Muscle layer of duodenum (tissue), 2 donors: ENCODE data around the gene TMEM242.

ENCODE experiments used
- H3K27ac ChIP-seq: one replicate; pipeline ENCODE4 v1.7.0; 2013; ENCODE audit warnings: mild to moderate bottlenecking, low read length
- H3K27me3 ChIP-seq: one replicate; pipeline ENCODE4 v1.7.0; 2013; ENCODE audit warnings: low read depth, mild to moderate bottlenecking, control low read depth, low read length
- H3K36me3 ChIP-seq, 2 donors: one replicate each; pipeline ENCODE4 v1.7.0; 2013; ENCODE audit warnings: low read length in 2 of 2, control low read depth in 1 of 2, mild to moderate bottlenecking in 1 of 2; ENCODE audit not compliant: insufficient read depth in 2 of 2, control insufficient read depth in 1 of 2
- H3K4me1 ChIP-seq, 2 donors: one replicate each; pipeline ENCODE4 v1.7.0; 2013; ENCODE audit warnings: low read length in 2 of 2, mild to moderate bottlenecking in 2 of 2, control low read depth in 1 of 2, moderate library complexity in 1 of 2; ENCODE audit not compliant: insufficient read depth in 2 of 2, control insufficient read depth in 1 of 2
- H3K4me3 ChIP-seq, 2 donors: one replicate each; pipeline ENCODE4 v1.7.0; 2013; ENCODE audit warnings: low read length in 2 of 2, low read depth in 1 of 2, mild to moderate bottlenecking in 1 of 2
- H3K9me3 ChIP-seq, 2 donors: one replicate each; pipeline ENCODE4 v1.7.0; 2013; ENCODE audit warnings: low read length in 2 of 2, control low read depth in 1 of 2, mild to moderate bottlenecking in 1 of 2; ENCODE audit not compliant: control insufficient read depth in 1 of 2
- donor health status: healthy.

The TMEM242 gene

DNA sequence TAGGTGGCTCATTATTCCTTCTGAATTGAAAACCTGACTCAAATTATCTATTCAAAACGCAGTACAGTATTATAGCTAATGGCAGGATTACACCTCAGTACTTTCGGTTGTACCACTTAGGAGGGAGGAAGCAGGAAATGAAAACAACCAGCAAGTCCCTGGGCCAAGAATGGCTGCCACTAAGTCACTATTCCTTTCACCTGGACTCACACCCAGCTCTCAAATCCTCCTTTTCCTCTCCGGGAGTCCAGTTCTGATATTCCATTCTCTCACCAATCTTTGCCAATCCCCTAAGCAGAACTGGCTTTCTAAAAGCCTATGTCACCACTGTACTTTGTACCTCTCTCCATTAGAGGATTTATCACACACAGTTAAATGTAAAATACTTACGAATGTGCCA lies 20.6 kb downstream of the TMEM242 start:
- Histone ChIP-seq H3K4me3 (no peak overlapping the region), H3K27ac (peak overlapping the region; percentile 31), H3K27me3 (no peaks in the 10 kb centered on the region), H3K9me3 (no peaks in the 10 kb centered on the region), H3K4me1 (peaks cover 5 to 15% of the 10 kb centered on the region in 2 donors), H3K36me3 (no peaks in the 10 kb centered on the region)

DNA sequence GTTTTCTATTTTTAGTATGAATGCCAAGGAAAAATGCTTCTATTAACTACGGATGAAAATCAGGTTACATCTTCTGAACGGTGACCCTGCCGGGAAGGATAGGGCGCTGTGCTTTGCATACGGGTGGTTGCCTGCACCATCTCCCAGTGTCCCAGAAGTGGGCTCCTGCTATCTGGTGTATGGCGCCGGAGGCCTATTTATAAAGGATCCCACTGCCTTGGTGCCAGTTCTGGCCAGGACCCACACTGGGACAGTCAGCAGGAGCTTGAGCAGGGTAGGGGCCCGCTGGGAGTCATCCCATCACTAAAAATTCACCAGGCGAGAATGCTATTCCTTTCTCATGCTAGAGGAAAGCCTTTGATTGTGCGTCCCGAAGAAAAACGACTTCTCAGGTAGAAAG lies 22.9 kb downstream of the TMEM242 start:
- Histone ChIP-seq H3K27me3 (no peaks in the 10 kb centered on the region), H3K27ac (no peak overlapping the region), H3K9me3 (no peaks in the 10 kb centered on the region), H3K4me3 (no peak overlapping the region), H3K36me3 (no peaks in the 10 kb centered on the region), H3K4me1 (peaks cover 5 to 7% of the 10 kb centered on the region in 2 donors)

DNA sequence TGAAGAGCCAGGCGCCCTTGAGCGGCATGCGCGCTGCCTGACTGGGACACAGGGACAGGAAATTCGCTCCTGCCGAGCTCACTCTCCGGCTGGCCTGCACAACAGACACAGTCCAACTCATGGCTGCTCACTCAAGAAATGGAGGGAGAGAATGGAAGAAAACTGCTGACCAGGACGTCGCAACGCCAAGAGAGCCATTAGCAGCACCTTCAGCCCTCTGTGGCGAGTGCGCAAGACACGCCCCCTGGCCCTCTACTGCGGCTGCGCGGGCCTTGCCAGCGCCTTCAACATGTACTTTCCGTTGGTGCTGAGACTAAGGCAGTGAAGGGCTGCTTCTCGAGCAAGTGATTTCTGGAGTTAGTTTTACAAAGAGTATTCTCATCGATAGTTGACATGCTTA lies 23.3 kb downstream of the TMEM242 start:
- no peak overlapping the region for H3K27ac ChIP-seq
- H3K36me3 ChIP-seq: no peaks in the 10 kb centered on the region
- no peaks in the 10 kb centered on the region for H3K27me3 ChIP-seq
- no peak overlapping the region for H3K4me3 ChIP-seq
- peaks cover 2 to 5% of the 10 kb centered on the region in 2 donors for H3K4me1 ChIP-seq
- no peaks in the 10 kb centered on the region for H3K9me3 ChIP-seq

DNA sequence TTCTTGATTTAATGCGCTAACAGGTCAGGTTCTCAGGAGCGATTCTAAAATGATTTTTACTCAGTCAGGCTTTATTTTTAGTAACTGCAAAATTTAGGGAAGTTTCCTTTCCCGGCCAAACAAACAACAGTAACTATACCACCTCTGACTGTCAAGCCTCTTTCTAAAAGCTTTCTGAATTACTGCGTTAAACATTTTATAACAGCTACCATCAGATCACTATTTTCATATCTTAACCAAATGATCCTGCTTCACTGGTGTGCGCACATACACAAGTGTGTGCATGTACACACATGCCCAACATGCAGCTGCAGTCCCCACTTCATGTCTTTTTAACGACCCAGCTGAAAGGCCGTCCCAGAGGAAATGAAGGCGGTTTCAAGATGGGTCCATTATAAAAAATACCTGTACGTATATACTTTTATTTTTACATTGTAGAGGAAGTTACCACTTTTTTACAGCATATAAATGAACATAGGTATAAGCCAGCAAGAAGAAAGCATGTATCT lies 25.0 kb downstream of the TMEM242 start:
- Histone ChIP-seq H3K4me1 (no peaks in the 10 kb centered on the region), H3K4me3 (no peak overlapping the region), H3K9me3 (no peaks in the 10 kb centered on the region), H3K27ac (no peak overlapping the region), H3K27me3 (no peaks in the 10 kb centered on the region), H3K36me3 (no peaks in the 10 kb centered on the region)

DNA sequence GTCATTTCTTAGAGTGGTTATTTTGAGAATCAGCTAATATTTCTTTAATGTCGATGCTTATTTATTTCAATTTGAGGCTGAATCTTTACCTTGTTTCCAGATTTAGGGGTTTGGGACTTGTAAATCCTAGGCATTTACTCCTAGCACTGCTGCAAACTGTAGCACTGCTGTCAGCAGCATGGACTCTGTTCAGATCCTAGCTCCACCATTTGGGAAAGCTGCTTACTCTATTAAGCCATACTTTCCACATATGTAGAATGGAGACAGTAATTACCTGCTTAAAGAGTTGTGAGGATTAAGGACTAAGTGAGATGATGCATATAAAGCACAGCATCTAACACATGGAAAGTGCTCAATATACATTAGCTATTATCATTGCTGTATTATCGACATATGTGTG lies 28.7 kb downstream of the TMEM242 start:
- Histone ChIP-seq H3K4me1 (no peaks in the 10 kb centered on the region), H3K36me3 (peaks cover 10 to 20% of the 10 kb centered on the region in 2 donors), H3K4me3 (no peak overlapping the region), H3K9me3 (no peaks in the 10 kb centered on the region), H3K27me3 (no peaks in the 10 kb centered on the region), H3K27ac (no peak overlapping the region)

DNA sequence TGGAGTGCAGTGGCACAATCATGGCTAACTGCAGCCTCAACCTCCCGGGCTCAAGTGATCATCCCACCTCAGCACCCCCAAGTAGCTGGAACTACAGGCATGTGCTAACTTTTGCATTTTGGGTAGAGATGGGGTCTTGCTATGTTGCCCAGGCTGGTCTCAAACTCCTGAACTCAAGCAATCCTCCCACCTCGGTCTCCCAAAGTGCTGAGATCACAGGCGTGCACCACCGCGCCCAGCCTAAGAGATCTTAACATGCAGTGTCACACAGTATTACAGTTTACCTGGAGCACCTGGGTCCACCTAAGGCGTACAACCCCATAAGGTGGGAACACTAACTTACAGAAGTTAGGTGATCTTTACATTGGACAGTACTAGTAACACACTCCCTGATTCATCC lies 29.5 kb downstream of the TMEM242 start:
- Histone ChIP-seq H3K27ac (no peak overlapping the region), H3K27me3 (no peaks in the 10 kb centered on the region), H3K9me3 (no peaks in the 10 kb centered on the region)

DNA sequence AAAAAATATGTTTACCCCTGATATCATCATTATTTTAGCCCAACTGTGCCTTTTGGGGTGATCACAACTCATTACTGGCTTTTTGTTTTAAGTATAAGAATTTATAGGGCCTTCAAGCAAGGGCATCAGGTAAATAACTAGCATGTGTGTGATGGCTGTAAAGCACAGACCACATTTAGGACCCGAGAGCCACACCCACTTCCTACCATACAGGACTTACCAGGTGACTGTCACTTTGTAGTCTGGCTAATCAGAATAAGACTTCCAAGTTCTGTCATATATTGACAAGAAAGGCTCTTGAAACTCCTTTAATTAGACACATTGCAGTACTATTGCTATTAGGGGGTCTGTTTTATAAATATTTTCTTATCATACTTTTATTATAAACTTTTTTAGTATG lies 31.1 kb downstream of the TMEM242 start:
- Histone ChIP-seq H3K36me3 (peaks cover 13 to 20% of the 10 kb centered on the region in 2 donors), H3K4me3 (no peak overlapping the region), H3K4me1 (no peaks in the 10 kb centered on the region), H3K27me3 (no peaks in the 10 kb centered on the region), H3K9me3 (no peaks in the 10 kb centered on the region), H3K27ac (no peak overlapping the region)

More for the DNA sequence above, 29.5 kb downstream of the TMEM242 start:
- H3K36me3 ChIP-seq: peaks cover 10 to 20% of the 10 kb centered on the region in 2 donors
- H3K4me3 ChIP-seq: no peak overlapping the region
- no peaks in the 10 kb centered on the region for H3K4me1 ChIP-seq

DNA sequence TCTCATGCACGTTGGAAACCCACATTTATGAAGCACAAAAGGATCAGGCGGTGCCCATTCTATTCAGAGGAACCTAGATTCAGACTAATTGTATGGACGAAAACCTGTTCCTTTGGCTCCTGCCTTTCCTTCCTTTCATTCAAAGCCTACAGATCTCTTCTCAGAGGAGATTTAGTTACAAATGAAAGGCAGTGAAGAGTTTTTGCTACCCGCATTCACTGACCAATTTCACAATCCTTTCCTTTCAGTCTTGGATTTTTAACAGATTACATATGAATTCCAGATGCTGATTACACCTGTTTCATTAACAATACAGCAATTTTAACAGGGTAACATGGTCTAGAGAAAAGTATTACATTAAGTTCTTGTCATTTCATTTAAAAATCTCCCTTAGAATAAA lies 32.0 kb downstream of the TMEM242 start:
- Histone ChIP-seq H3K9me3 (no peaks in the 10 kb centered on the region), H3K4me1 (no peaks in the 10 kb centered on the region), H3K27ac (no peak overlapping the region), H3K27me3 (no peaks in the 10 kb centered on the region), H3K4me3 (no peak overlapping the region), H3K36me3 (peaks cover 13 to 20% of the 10 kb centered on the region in 2 donors)

DNA sequence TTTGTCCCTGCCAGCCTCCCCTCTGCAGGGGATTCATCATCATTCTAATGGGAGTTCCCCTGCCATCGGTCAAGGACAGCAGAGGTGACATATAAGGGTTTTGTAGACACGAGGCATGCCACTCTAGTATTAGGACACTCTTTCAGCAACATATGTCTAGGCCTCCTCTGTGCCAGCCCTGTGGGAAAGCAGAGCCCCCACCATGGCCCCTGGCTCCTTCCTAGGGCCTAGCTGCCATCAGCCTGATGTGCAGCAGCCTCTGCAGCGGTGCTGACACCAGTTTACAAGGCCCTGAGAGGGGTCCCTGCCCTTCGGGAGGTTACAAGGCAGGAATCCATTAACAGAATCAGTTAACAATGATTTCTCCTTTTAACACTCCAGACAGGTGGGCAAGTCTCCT lies 32.5 kb downstream of the TMEM242 start:
- Histone ChIP-seq H3K36me3 (peaks cover 13 to 20% of the 10 kb centered on the region in 2 donors), H3K27me3 (no peaks in the 10 kb centered on the region), H3K4me1 (no peaks in the 10 kb centered on the region), H3K27ac (no peak overlapping the region), H3K9me3 (no peaks in the 10 kb centered on the region), H3K4me3 (no peak overlapping the region)

DNA sequence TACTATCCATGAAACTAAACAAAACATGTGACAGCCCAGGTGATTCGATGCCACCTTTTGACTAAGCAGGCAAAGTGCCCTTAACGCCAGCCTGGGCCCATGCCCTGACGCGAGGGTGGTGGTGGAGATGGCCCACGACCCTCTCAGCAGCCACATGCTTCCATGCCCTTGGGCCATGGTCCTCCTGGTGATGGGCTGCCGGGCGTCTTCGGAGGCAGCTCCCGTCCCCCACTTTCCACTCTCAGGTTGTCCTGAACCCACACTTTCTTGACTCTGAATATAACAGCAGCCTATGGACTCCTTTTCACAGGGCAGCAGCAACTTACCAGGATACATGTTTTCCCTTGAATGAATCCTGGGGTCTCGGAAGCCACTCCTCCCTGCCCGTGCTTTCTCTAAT lies 33.6 kb downstream of the TMEM242 start:
- Histone ChIP-seq H3K9me3 (no peaks in the 10 kb centered on the region), H3K4me3 (no peak overlapping the region), H3K27me3 (no peaks in the 10 kb centered on the region), H3K4me1 (no peaks in the 10 kb centered on the region), H3K27ac (no peak overlapping the region), H3K36me3 (peaks cover 13 to 20% of the 10 kb centered on the region in 2 donors)

DNA sequence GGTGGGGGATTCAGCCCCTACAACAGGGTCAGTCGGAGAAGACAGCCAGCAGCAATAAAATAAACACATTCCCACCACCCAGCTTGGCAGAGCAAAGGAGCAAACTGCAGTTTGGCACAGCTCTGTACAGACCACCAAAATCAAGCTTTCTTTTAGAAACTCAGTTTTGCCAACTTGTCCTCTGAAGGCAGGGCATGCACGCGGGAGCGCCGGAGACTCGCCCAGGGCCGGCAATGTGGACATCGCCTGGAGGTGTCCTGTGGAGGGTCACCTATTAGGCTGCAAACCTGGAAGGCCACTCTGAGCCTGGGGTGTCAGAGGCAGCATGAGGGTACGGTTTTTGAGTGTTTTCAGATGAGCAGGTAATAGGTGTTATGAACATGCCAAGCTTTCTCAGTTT lies 34.7 kb downstream of the TMEM242 start:
- Histone ChIP-seq H3K27ac (no peak overlapping the region), H3K27me3 (no peaks in the 10 kb centered on the region), H3K4me3 (no peak overlapping the region), H3K4me1 (no peaks in the 10 kb centered on the region), H3K36me3 (peaks cover 13 to 20% of the 10 kb centered on the region in 2 donors), H3K9me3 (no peaks in the 10 kb centered on the region)

DNA sequence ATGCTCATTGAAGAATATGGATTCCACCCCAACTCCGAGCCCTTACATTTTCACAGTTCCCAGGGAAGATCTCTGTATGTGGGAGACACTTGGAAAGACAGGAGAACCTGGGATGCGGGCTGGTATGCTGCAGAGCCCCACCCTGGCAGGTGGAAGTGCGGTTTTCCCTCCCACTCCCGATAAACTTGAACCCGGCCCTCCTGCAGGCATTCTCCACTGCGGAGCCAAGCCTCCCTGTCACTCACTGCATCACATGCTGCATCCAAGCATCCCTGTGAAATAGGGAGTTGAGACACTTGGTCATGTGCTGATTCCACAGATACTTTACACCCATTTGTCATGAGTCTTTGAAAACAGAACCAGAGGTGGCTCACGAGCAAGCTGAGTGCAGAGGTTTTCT lies 35.4 kb downstream of the TMEM242 start:
- Histone ChIP-seq H3K27me3 (no peaks in the 10 kb centered on the region), H3K36me3 (peaks cover 13 to 20% of the 10 kb centered on the region in 2 donors), H3K4me1 (no peaks in the 10 kb centered on the region), H3K9me3 (no peaks in the 10 kb centered on the region), H3K4me3 (no peak overlapping the region), H3K27ac (no peak overlapping the region)
